Endodermal cell (in vitro differentiated cells): Measurements from ENCODE around the gene ZNF76. TPM values are rescaled to one million over a fixed set of nuclear protein-coding genes. Genes with fewer than 3 reads are reported as not detected.

Experiments used
- DNase-seq: peaks from one replicate; pipeline ENCODE4 v3.0.0-alpha.2; 2017
- H3K27ac ChIP-seq: 2 replicates; pipeline ENCODE4 v1.5.1; 2013; ENCODE audit warnings: mild to moderate bottlenecking, low read depth, low read length, moderate library complexity
- H3K27me3 ChIP-seq: 2 replicates; pipeline ENCODE4 v1.6.1; 2013; ENCODE audit warnings: mild to moderate bottlenecking, low read length, moderate library complexity; ENCODE audit not compliant: insufficient read depth, control insufficient read depth, poor library complexity, severe bottlenecking
- H3K36me3 ChIP-seq: 2 replicates; pipeline ENCODE4 v1.7.0; 2013; ENCODE audit warnings: mild to moderate bottlenecking, low read length, moderate library complexity; ENCODE audit not compliant: control insufficient read depth, insufficient read depth
- H3K4me1 ChIP-seq: one replicate; pipeline ENCODE4 v1.7.0; 2013; ENCODE audit warnings: low read length; ENCODE audit not compliant: control insufficient read depth, insufficient read depth
- H3K4me3 ChIP-seq: 2 replicates; pipeline ENCODE4 v1.5.1; 2013; ENCODE audit warnings: mild to moderate bottlenecking, low read length, moderate library complexity
- H3K9ac ChIP-seq: 2 replicates; pipeline ENCODE4 v1.6.1; 2013; ENCODE audit warnings: mild to moderate bottlenecking, low read length, moderate library complexity; ENCODE audit not compliant: poor library complexity, severe bottlenecking; ENCODE audit errors: extremely low read depth
- H3K9me3 ChIP-seq: 2 replicates; pipeline ENCODE4 v1.6.1; 2013; ENCODE audit warnings: mild to moderate bottlenecking, low read length, moderate library complexity; ENCODE audit not compliant: control insufficient read depth
- H3K27ac Mint-ChIP-seq: 2 replicates; pipeline ENCODE4 v1.8.0; 2020; ENCODE audit warnings: mixed read lengths
- H3K27me3 Mint-ChIP-seq: 2 replicates; pipeline ENCODE4 v1.8.0; 2021; ENCODE audit warnings: mild to moderate bottlenecking, mixed read lengths; ENCODE audit not compliant: insufficient read depth
- H3K36me3 Mint-ChIP-seq: 2 replicates; pipeline ENCODE4 v1.8.0; 2020; ENCODE audit warnings: low read depth, mixed read lengths
- H3K4me1 Mint-ChIP-seq: 2 replicates; pipeline ENCODE4 v1.8.0; 2020; ENCODE audit warnings: mixed read lengths
- H3K4me3 Mint-ChIP-seq: 2 replicates; pipeline ENCODE4 v1.8.0; 2020; ENCODE audit warnings: mild to moderate bottlenecking, moderate library complexity, mixed read lengths
- H3K9me3 Mint-ChIP-seq: 2 replicates; pipeline ENCODE4 v1.8.0; 2020; ENCODE audit warnings: mild to moderate bottlenecking, mixed read lengths
- WGBS, 2 experiments: methylation state at CpG; one replicate each; pipeline versions ENCODE4 v1.1.5 to v1.1.7; 2013; ENCODE audit warnings: missing lambda C conversion rate in 2 of 2, mixed read lengths in 1 of 2; ENCODE audit not compliant: insufficient coverage in 1 of 2, insufficient read length in 1 of 2; 5-methylcytosine and 5-hydroxymethylcytosine counted together
- total RNA-seq, 2 donors: library from RNA; stranded (reverse); fragmentation: NEBNext Ultra II Directional in 1 of 2; extraction: Animal tissue kit (Norgen Biotek cat#: 25700) in 1 of 2; gene quantifications; 2 replicates in 1 of 2; 3 replicates in 1 of 2; pipeline ENCODE4 v1.2.1, GENCODE V29; 2021
- TF ChIP-seq, protein P1 (sequence below): fragments of 200-600 bp; sonication (generic); conservative IDR thresholded peaks from 2 replicates; pipeline ENCODE4 v1.5.0; 2021; ENCODE audit warnings: antibody characterized with exemption, mild to moderate bottlenecking

ZNF76 gene
- total RNA-seq, 2 donors from 2014 or later = 39.0 to 42.9 TPM

GRCh38 chr6:35223396-35223795 lies 36.1 kb upstream of the ZNF76 start:
- Histone ChIP-seq H3K36me3 (no peaks in the 10 kb centered on the region), H3K27me3 (peaks cover 6% of the 10 kb centered on the region), H3K4me1 (no peaks in the 10 kb centered on the region), H3K27ac (no peak overlapping the region), H3K4me3 (no peak overlapping the region), H3K9me3 (no peaks in the 10 kb centered on the region), H3K9ac (no peak overlapping the region)
- H3K9me3 Mint-ChIP-seq = no peaks in the 10 kb centered on the region
- peaks cover 2% of the 10 kb centered on the region for H3K36me3 Mint-ChIP-seq
- no peak for DNase-seq
- H3K4me3 Mint-ChIP-seq = no peak overlapping the region
- WGBS, 2 experiments = 83 to 87% methylated on average over 1 to 2 of the region's 2 CpGs
- TF ChIP-seq, protein P1, sequence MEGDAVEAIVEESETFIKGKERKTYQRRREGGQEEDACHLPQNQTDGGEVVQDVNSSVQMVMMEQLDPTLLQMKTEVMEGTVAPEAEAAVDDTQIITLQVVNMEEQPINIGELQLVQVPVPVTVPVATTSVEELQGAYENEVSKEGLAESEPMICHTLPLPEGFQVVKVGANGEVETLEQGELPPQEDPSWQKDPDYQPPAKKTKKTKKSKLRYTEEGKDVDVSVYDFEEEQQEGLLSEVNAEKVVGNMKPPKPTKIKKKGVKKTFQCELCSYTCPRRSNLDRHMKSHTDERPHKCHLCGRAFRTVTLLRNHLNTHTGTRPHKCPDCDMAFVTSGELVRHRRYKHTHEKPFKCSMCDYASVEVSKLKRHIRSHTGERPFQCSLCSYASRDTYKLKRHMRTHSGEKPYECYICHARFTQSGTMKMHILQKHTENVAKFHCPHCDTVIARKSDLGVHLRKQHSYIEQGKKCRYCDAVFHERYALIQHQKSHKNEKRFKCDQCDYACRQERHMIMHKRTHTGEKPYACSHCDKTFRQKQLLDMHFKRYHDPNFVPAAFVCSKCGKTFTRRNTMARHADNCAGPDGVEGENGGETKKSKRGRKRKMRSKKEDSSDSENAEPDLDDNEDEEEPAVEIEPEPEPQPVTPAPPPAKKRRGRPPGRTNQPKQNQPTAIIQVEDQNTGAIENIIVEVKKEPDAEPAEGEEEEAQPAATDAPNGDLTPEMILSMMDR = no peak
- no peak overlapping the region for H3K27ac Mint-ChIP-seq
- H3K4me1 Mint-ChIP-seq = no peaks in the 10 kb centered on the region
- peaks cover 56% of the 10 kb centered on the region for H3K27me3 Mint-ChIP-seq

GRCh38 chr6:35224720-35225119 lies 34.8 kb upstream of the ZNF76 start:
- no peaks in the 10 kb centered on the region for H3K36me3 ChIP-seq
- TF ChIP-seq, protein P1 = no peak
- Mint-ChIP-seq H3K36me3 (peaks cover 2% of the 10 kb centered on the region), H3K27me3 (peaks cover 45% of the 10 kb centered on the region), H3K4me3 (no peak overlapping the region), H3K4me1 (peaks cover 5% of the 10 kb centered on the region), H3K9me3 (no peaks in the 10 kb centered on the region), H3K27ac (no peak overlapping the region)
- H3K9me3 ChIP-seq = no peaks in the 10 kb centered on the region
- H3K4me1 ChIP-seq = no peaks in the 10 kb centered on the region
- no peak overlapping the region for H3K4me3 ChIP-seq
- H3K27me3 ChIP-seq = peaks cover 6% of the 10 kb centered on the region
- DNase-seq = no peak
- 93 to 96% methylated on average over 3 to 4 of the region's 4 CpGs for WGBS, 2 experiments
- H3K9ac ChIP-seq = no peak overlapping the region
- no peak overlapping the region for H3K27ac ChIP-seq

DNA sequence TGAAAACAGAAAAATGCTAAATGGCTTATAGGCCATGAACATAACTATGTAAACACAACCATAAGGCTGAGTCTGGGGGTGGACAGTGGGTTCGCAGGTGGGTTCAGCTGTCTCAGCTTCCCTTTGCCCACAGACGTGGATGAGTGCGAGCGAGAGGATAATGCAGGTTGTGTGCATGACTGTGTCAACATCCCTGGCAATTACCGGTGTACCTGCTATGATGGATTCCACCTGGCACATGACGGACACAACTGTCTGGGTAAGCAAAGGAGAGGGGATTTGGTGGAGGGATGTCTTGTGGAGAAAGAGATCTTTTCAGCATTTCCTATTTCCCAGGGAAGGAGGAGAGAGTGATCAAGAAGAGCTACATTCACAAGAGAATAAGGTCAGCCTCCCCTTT lies 31.1 kb upstream of the ZNF76 start:
- Histone ChIP-seq H3K9me3 (no peaks in the 10 kb centered on the region), H3K9ac (no peak overlapping the region), H3K4me3 (no peak overlapping the region), H3K27me3 (no peaks in the 10 kb centered on the region), H3K27ac (no peak overlapping the region), H3K4me1 (no peaks in the 10 kb centered on the region), H3K36me3 (peaks cover under 1% of the 10 kb centered on the region)
- Mint-ChIP-seq H3K27me3 (peaks cover 28% of the 10 kb centered on the region), H3K4me3 (no peak overlapping the region), H3K4me1 (peaks cover 5% of the 10 kb centered on the region), H3K27ac (no peak overlapping the region), H3K9me3 (no peaks in the 10 kb centered on the region), H3K36me3 (peaks cover 16% of the 10 kb centered on the region)
- 93% methylated on average over 6 of the region's 6 CpGs; no CpG with 5 or more reads in 1 of the 2 experiments for WGBS, 2 experiments
- no peak for DNase-seq
- TF ChIP-seq, protein P1 = no peak
